IPS DF 6.9 (cell line): ENCODE data around the gene PLCH2.

Experiments used
- DNase-seq: peaks from one replicate; pipeline ENCODE4 v3.0.0-alpha.2; 2013; ENCODE audit warnings: low read depth, low spot score
- H3K27ac ChIP-seq: one replicate; pipeline ENCODE4 v1.5.1; 2013; ENCODE audit warnings: low read length, control low read depth
- H3K27me3 ChIP-seq: 2 replicates; pipeline ENCODE4 v1.6.1; 2013; ENCODE audit warnings: mild to moderate bottlenecking, low read length; ENCODE audit not compliant: control insufficient read depth, insufficient read depth
- H3K36me3 ChIP-seq: 2 replicates; pipeline ENCODE4 v1.6.1; 2013; ENCODE audit warnings: low read length; ENCODE audit not compliant: control insufficient read depth, insufficient read depth
- H3K4me1 ChIP-seq: 2 replicates; pipeline ENCODE4 v1.6.1; 2013; ENCODE audit warnings: low read length; ENCODE audit not compliant: control insufficient read depth, insufficient read depth
- H3K4me3 ChIP-seq: 2 replicates; pipeline ENCODE4 v1.5.1; 2013; ENCODE audit warnings: mild to moderate bottlenecking, low read length
- H3K9me3 ChIP-seq: 2 replicates; pipeline ENCODE4 v1.6.1; 2013; ENCODE audit warnings: low read length, inconsistent platforms; ENCODE audit not compliant: control insufficient read depth, insufficient read depth
- WGBS: extraction: QIAGEN DNeasy Blood & Tissue Kit; methylation state at CpG from one replicate; pipeline ENCODE4 v1.1.7; 2013; ENCODE audit warnings: mixed read lengths, missing lambda C conversion rate; ENCODE audit not compliant: insufficient read length, insufficient coverage; 5-methylcytosine and 5-hydroxymethylcytosine counted together

Gene PLCH2

GRCh38 chr1:2476061-2476999, at the start of gene PLCH2:
TSS of gene PLCH2 (plus strand) at chr1:2476289. CDS start at chr1:2476589, 300 bp downstream.
- Histone ChIP-seq H3K4me3 (no peak within 1 kb of the TSS), H3K9me3 (no peaks in the 10 kb centered on the region), H3K4me1 (no peaks in the 10 kb centered on the region; the same call in 1 of the 2 replicates), H3K36me3 (no peaks in the 10 kb centered on the region), H3K27ac (no peak within 1 kb of the TSS), H3K27me3 (no peaks in the 10 kb centered on the region)
- no peak for DNase-seq
- WGBS = no CpG with 5 or more reads among the region's 34 CpGs

- H3K4me1 ChIP-seq = no peaks in the 10 kb centered on the region; the same call in 1 of the 2 replicates
- no peak overlapping the region for H3K27ac ChIP-seq
- H3K9me3 ChIP-seq = no peaks in the 10 kb centered on the region
- no peaks in the 10 kb centered on the region for H3K27me3 ChIP-seq
- no peak for DNase-seq
- H3K4me3 ChIP-seq = no peak overlapping the region
- H3K36me3 ChIP-seq = no peaks in the 10 kb centered on the region; the same call in 1 of the 2 replicates
- WGBS = no CpG with 5 or more reads among the region's 18 CpGs
Observed at GRCh38 chr1:2426540-2426939, 49.5 kb upstream of the PLCH2 start.

- H3K27me3 ChIP-seq = no peaks in the 10 kb centered on the region
- no peak overlapping the region for H3K4me3 ChIP-seq
- H3K9me3 ChIP-seq = no peaks in the 10 kb centered on the region
- no peak overlapping the region for H3K27ac ChIP-seq
- H3K36me3 ChIP-seq = no peaks in the 10 kb centered on the region; the same call in 1 of the 2 replicates
- H3K4me1 ChIP-seq = no peaks in the 10 kb centered on the region; the same call in 1 of the 2 replicates
- DNase-seq = no peak
- no CpG with 5 or more reads among the region's 18 CpGs for WGBS
Observed at GRCh38 chr1:2427051-2427450, 49.0 kb upstream of the PLCH2 start.

GRCh38 chr1:2427976-2428375, 48.1 kb upstream of the PLCH2 start:
- no peaks in the 10 kb centered on the region; the same call in 1 of the 2 replicates for H3K4me1 ChIP-seq
- H3K36me3 ChIP-seq = no peaks in the 10 kb centered on the region; the same call in 1 of the 2 replicates
- H3K27ac ChIP-seq = no peak overlapping the region
- no peaks in the 10 kb centered on the region for H3K9me3 ChIP-seq
- no peak overlapping the region for H3K4me3 ChIP-seq
- DNase-seq = no peak
- no peaks in the 10 kb centered on the region for H3K27me3 ChIP-seq
- WGBS = no CpG with 5 or more reads among the region's 10 CpGs

DNA sequence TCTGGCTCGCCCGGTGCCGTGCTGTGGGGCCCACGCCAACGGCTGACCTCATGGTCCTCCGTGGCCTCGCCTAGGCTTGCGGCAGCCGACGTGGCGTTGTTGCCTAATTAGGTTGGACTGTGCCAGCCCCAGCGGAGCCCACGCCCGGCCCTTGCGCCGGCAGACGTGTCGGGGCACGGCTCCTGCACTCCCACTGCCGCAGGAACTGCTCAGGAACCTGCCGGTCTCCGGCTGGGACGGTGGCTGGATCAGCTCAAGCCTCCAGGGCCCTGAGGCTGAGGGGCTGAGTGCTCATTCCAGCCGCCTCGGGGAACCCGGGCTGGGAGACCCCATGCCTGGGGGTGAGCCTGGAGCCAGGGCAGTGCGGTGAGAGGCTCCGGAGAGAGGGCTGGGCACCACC, 47.6 kb upstream of the PLCH2 start:
- Histone ChIP-seq H3K27ac (no peak overlapping the region), H3K4me1 (no peaks in the 10 kb centered on the region; the same call in 1 of the 2 replicates), H3K27me3 (no peaks in the 10 kb centered on the region), H3K9me3 (no peaks in the 10 kb centered on the region), H3K4me3 (no peak overlapping the region), H3K36me3 (no peaks in the 10 kb centered on the region; the same call in 1 of the 2 replicates)
- WGBS = no CpG with 5 or more reads among the region's 28 CpGs
- DNase-seq = no peak

DNA sequence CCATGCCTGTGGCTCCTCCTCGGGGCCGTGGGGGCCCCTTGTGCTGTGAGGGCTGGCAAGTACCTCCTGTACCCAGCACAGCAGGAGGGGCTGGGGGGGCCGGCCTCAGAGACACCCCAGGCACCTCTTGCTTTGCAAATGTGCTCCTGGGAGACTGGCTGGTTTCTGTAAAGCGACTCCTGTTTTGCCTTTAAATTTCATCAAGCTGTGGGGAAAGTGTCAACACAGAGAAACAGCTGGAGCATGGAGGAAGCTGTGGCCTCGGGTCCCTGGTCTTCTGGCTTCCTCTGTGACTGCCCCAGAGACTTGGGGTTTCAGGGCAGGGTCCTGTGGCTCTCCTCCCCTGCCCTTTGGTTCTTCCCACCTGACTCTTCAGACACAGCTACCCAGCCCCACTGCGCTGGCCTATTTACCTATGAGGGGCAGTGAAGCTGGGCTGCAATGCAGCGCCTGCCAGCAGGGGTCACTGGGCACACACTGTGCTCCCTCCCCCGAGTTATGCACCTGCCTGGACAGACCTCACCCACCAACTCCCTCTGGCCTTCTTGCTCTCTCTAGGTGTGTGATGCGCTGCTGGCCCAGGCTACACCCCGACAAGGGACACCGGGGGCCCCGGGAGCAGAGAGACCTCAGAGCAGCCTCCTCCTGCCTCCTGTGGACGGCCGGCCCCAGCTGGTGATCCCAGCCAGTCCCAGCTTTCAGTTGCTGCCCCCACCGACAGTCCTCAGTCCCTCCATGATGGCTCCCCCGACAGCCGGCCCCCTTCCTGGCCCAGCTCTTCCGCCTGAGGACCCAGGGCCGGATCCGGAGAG, 46.1 kb upstream of the PLCH2 start:
- DNase-seq = no peak
- whole genome bisulfite sequencing = no CpG with 5 or more reads among the region's 20 CpGs
- Histone ChIP-seq H3K27me3 (no peaks in the 10 kb centered on the region), H3K4me1 (no peaks in the 10 kb centered on the region; the same call in 1 of the 2 replicates), H3K9me3 (no peaks in the 10 kb centered on the region), H3K27ac (no peak overlapping the region), H3K4me3 (no peak overlapping the region), H3K36me3 (no peaks in the 10 kb centered on the region; the same call in 1 of the 2 replicates)

- no peak for DNase-seq
- no peaks in the 10 kb centered on the region for H3K9me3 ChIP-seq
- no peak overlapping the region for H3K4me3 ChIP-seq
- H3K27ac ChIP-seq = no peak overlapping the region
- no CpG with 5 or more reads among the region's 10 CpGs for WGBS
- H3K27me3 ChIP-seq = no peaks in the 10 kb centered on the region
- no peaks in the 10 kb centered on the region; the same call in 1 of the 2 replicates for H3K4me1 ChIP-seq
- no peaks in the 10 kb centered on the region; the same call in 1 of the 2 replicates for H3K36me3 ChIP-seq
Observed at GRCh38 chr1:2430592-2430973, 45.5 kb upstream of the PLCH2 start.

- DNase-seq = no peak
- Histone ChIP-seq H3K9me3 (no peaks in the 10 kb centered on the region), H3K36me3 (no peaks in the 10 kb centered on the region; the same call in 1 of the 2 replicates), H3K4me1 (no peaks in the 10 kb centered on the region; the same call in 1 of the 2 replicates), H3K4me3 (no peak overlapping the region), H3K27ac (no peak overlapping the region), H3K27me3 (no peaks in the 10 kb centered on the region)
- no CpG with 5 or more reads among the region's 16 CpGs for WGBS
Observed at GRCh38 chr1:2431103-2431502, 45.0 kb upstream of the PLCH2 start.

DNA sequence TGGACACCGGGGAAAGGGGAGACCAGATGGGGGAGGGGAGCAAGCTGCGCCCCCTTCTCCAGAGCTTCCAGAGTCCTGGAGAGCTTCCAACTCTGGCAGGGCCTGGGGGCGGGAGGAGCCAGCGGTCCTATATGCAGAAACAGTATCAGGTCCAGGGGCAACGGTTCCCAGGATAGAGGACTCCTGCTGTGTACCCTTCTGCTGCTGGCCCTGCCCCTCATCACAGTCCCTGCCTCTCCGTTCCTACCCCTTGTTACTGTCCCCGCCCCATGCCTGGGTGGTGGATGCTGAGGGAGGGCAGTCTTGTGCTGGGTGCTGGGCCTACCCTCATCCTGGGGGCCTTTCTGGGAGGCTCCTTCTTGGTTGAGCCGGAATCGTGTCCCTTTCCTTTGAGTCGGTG, 44.6 kb upstream of the PLCH2 start:
- no peaks in the 10 kb centered on the region for H3K9me3 ChIP-seq
- no peak for DNase-seq

GRCh38 chr1:2432441-2432844, 43.6 kb upstream of the PLCH2 start:
- WGBS = no CpG with 5 or more reads among the region's 16 CpGs

More for the DNA sequence above, 44.6 kb upstream of the PLCH2 start:
- H3K27me3 ChIP-seq = no peaks in the 10 kb centered on the region
- H3K4me1 ChIP-seq = no peaks in the 10 kb centered on the region; the same call in 1 of the 2 replicates
- H3K27ac ChIP-seq = no peak overlapping the region
- no peaks in the 10 kb centered on the region; the same call in 1 of the 2 replicates for H3K36me3 ChIP-seq
- no CpG with 5 or more reads among the region's 10 CpGs for WGBS
- H3K4me3 ChIP-seq = no peak overlapping the region

More at GRCh38 chr1:2432441-2432844, 43.6 kb upstream of the PLCH2 start:
- Histone ChIP-seq H3K27me3 (no peaks in the 10 kb centered on the region), H3K27ac (no peak overlapping the region), H3K9me3 (no peaks in the 10 kb centered on the region), H3K4me3 (no peak overlapping the region), H3K4me1 (no peaks in the 10 kb centered on the region; the same call in 1 of the 2 replicates), H3K36me3 (no peaks in the 10 kb centered on the region; the same call in 1 of the 2 replicates)
- no peak for DNase-seq
